GM18511 (cell line): ENCODE results near the gene MRPL27.
"Not testable (repeated sequence)": the region's sequence is repeated elsewhere in the genome, so short reads cannot be mapped to it uniquely, and the experiment has no call there.

Experiments
- ATAC-seq: cut with Tn5 transposase; IDR thresholded peaks from one replicate; pipeline ENCODE4 v1.9.1; 2021; ENCODE audit warnings: mild to moderate bottlenecking, moderate library complexity; ENCODE audit not compliant: unreplicated experiment

The MRPL27 gene

DNA sequence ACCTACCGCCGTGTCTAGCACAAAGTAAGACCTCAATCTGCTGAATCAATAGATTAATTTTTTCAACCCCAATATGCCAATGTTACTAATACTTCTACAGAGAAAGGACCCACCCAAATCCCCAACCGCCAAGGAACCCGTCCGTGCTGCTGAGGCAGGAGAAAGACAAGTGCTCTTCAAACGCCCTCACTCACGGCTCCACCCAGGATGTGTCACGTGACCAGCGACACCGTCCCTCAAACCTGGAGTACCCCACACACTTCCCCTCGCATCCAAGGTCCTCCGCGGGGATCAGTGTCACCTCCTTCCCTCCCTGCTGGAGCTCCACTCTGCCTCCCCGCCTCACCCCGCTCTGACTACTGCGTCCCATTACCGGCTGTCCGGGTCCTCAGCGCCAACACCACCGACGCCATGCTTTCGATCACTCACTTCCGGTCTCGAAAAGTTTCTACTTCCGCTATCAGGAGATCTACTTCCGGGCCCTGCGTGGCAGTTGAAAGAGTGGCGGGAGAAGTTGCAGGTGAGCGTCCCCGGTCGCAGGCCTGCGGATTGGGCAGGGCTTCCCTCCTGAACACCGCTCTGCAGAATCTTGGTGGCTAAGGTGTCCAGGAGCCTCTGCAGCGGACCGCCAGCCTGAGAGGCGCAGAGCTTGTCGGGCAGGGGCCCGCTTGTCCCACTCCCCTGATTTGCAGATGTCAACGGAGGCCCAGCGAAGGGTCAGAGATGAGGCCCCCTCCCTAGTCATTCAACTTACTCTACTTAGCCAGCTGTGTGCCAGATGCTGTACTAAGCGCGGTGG is at the start of gene MRPL27, which contains the start of gene EME1:
MRPL27 (minus strand) TSS at position 427 of the 799 bp plus-strand sequence; CDS start at position 413, 14 bp downstream.
EME1 (plus strand) TSS at position 472 of the 799 bp plus-strand sequence. CDS start 1,980 bp downstream, outside the sequence.
- peak; percentile 96 for ATAC-seq

GRCh38 chr17:50422738-50423137 is 49.8 kb upstream of the MRPL27 start:
- no peak for ATAC-seq

DNA sequence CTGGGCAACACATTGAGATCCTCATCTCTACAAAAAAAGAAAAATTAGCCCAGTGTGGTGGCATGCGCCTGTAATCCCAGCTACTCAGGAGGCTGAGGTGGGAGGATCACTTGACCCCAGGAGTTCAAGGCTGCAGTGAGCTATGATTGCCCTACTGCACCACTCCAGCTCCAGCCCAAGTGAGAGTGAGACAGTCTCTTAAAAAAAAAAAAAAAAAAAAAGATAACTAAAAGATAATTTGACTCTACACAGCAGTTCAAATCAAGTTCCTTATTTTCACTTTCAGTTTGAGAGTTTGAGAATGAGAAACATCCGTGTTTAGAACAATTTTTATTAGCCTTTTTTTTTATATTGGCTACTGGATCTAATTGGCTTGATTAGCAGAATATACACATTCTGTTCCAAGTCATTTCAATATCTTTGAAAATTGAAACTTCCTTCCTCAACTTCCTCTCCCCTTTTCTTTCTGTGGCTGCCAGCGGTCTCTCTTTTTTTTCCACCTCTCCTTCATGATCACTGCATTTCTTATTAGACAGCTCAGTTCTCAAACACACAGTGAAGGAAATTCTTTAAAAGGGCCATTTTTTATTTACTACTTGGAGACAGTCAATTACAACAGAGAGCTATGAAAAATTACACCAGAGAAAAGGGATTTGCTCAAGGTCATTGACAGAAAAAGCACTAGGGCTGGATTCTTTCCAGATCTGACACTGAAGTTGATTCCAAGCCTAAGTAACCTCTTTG is 48.5 kb upstream of the MRPL27 start:
- ATAC-seq, result no peak

- no peak for ATAC-seq
These were observed 47.6 kb upstream of the MRPL27 start for GRCh38 chr17:50420419-50421112.

DNA sequence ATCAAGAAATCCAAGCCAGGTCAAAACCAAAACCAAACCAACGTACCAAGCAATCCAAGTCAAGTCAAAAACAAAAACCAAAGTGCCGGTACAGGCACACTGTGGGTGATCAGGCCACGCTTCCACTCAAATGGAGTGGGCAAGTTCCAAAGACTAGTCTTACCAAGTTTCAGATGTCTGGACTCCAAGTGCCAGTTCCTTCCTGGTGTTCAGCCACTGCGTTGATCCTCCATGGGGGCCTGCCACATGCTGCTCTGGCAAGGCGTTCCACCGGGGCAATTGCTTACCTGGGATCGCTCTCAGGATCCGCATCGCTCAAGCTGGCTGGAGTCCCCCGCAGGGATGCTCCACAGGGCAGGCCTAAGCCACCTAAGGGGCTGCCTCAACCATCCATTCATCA is 46.6 kb upstream of the MRPL27 start:
- ATAC-seq, result not testable (repeated sequence)

DNA sequence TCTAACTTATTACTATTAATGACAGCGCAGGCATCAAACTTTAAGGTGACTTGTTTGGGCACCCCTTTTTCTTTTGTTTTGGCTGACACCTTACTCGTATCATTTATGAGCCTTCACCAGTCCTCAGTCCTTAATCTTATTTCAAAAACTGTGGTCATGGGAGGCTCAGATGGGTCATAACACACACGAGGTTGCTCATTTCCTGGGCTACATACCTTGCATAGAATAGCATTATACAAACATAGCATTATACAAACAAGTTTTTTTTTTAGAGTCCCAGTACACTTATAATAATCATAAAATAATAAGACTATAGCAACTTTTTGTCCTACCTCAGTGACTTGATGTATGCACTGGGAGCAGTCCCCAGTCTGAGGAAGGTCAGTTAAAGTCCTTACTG is 41.8 kb upstream of the MRPL27 start:
- ATAC-seq, result no peak

DNA sequence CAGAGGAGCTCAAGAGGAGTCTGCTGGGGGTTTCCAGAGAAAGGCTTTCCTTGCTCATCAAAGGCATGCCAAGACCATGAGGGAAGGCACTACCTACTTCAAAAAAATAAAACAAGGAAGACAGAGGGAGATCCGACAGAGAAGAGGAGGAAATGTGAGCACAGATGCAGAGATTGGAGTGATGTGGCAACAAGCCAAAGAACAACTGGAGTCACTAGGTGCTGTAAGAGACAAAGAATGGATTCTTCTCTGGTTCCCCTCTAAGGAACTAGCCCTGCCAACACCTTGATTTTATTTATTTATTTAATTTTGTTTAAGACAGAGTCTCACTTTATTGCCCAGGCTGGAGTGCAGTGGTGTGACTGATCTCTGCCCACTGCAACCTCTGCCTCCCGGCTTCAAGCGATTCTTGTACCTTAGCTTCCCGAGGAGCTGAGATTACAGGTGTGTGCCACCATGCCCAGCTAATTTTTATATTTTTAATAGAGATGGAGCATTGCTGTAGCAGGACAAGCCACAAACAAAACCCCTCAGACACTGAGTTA is 39.3 kb upstream of the MRPL27 start:
- ATAC-seq, result no peak

DNA sequence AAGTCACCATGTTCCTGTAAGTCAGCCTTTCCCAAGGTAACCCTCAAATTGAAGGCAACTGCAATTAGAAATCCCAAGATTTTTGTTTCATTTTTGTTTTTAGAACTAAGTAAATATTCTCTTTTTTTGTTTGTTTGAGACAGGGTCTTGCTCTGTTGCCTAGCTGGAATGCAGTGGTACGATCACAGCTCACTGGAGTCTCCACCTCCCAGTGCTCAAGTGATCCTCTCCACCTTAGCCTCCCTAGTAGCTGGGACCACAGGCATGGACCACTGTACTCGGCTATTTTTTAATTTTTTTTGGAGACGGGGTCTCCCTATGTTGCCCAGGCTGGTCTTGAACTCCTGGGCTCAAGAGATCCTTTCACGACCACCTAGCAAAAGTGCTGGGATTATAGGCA is 34.9 kb upstream of the MRPL27 start:
- no peak for ATAC-seq

- no peak for ATAC-seq
These were observed 33.6 kb upstream of the MRPL27 start for GRCh38 chr17:50406578-50406977.

- not testable (repeated sequence) for ATAC-seq
These were observed 32.4 kb upstream of the MRPL27 start for GRCh38 chr17:50405351-50405750.

- not testable (repeated sequence) for ATAC-seq
These were observed 26.6 kb upstream of the MRPL27 start for GRCh38 chr17:50399591-50399990.

GRCh38 chr17:50398672-50399071 is 25.7 kb upstream of the MRPL27 start:
- ATAC-seq, result not testable (repeated sequence)

GRCh38 chr17:50397919-50398285 is 24.9 kb upstream of the MRPL27 start:
- no peak for ATAC-seq

GRCh38 chr17:50397111-50397918 is 24.3 kb upstream of the MRPL27 start, which contains the start of gene LRRC59:
Gene LRRC59 (minus strand): TSS chr17:50397523. CDS start chr17:50397317, 206 bp downstream.
- peak; percentile 94 for ATAC-seq

GRCh38 chr17:50396261-50397110 is 23.5 kb upstream of the MRPL27 start:
- no peak for ATAC-seq

GRCh38 chr17:50394711-50395110 is 21.7 kb upstream of the MRPL27 start:
- ATAC-seq, result no peak

- ATAC-seq, result no peak
These were observed 20.7 kb upstream of the MRPL27 start for GRCh38 chr17:50393700-50394099.

GRCh38 chr17:50392621-50393020 is 19.6 kb upstream of the MRPL27 start:
- ATAC-seq, result no peak

DNA sequence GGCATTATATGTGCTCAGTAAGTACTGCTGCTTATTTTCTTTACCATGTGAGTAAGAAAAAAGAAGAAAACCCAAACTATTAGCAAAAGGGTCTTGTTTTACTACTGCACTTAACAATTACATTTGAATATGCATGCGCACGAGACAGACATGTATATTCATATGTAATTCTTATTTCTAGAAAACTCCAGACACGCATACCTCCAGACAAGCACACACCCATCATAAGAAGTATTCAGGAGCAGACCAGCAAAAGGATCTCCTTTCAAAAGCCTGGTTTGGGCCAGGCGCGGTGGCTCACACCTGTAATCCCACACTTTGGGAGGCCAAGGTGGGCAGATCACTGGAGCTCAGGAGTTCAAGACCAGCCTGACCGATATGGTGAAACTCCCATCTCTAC is 16.6 kb upstream of the MRPL27 start:
- ATAC-seq, result no peak
